ENCODE measurements around the gene RBM24.

Gene RBM24

DNA sequence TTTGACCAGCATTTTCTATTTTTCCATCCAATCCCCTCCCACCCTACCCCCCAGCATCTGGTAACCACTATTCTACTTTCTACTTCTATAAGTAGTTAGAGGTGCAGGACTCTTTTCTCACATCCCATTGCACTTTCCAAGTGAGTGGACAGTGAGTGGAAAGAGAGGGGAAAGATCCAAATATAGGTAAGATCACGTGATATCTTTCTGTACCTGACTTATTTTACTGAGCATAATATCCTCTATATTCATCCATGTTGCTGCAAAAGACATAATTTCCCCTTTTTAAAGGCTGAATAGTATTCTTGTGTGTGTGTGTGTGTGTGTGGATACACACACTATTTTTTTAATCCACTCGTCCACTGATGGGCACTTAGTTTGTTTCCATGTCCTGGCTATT, 18.1 kb downstream of the RBM24 start:
- no peak overlapping the region for H3K27ac ChIP-seq (replicated peaks)
- no peak for TF ChIP-seq SPI1 (IDR thresholded peaks at IDR 0.05; ENCODE audit: borderline replicate concordance, low read depth)
- no peak for TF ChIP-seq POLR2AphosphoS5 (IDR thresholded peaks at IDR 0.05; ENCODE audit: low read depth)
- TF ChIP-seq, protein P1, sequence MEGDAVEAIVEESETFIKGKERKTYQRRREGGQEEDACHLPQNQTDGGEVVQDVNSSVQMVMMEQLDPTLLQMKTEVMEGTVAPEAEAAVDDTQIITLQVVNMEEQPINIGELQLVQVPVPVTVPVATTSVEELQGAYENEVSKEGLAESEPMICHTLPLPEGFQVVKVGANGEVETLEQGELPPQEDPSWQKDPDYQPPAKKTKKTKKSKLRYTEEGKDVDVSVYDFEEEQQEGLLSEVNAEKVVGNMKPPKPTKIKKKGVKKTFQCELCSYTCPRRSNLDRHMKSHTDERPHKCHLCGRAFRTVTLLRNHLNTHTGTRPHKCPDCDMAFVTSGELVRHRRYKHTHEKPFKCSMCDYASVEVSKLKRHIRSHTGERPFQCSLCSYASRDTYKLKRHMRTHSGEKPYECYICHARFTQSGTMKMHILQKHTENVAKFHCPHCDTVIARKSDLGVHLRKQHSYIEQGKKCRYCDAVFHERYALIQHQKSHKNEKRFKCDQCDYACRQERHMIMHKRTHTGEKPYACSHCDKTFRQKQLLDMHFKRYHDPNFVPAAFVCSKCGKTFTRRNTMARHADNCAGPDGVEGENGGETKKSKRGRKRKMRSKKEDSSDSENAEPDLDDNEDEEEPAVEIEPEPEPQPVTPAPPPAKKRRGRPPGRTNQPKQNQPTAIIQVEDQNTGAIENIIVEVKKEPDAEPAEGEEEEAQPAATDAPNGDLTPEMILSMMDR (IDR thresholded peaks at IDR 0.05; ENCODE audit: insufficient read depth, low read length) = no peak
- TF ChIP-seq GABPA (IDR thresholded peaks at IDR 0.05; ENCODE audit: low read depth) = no peak
- TF ChIP-seq, protein P2, sequence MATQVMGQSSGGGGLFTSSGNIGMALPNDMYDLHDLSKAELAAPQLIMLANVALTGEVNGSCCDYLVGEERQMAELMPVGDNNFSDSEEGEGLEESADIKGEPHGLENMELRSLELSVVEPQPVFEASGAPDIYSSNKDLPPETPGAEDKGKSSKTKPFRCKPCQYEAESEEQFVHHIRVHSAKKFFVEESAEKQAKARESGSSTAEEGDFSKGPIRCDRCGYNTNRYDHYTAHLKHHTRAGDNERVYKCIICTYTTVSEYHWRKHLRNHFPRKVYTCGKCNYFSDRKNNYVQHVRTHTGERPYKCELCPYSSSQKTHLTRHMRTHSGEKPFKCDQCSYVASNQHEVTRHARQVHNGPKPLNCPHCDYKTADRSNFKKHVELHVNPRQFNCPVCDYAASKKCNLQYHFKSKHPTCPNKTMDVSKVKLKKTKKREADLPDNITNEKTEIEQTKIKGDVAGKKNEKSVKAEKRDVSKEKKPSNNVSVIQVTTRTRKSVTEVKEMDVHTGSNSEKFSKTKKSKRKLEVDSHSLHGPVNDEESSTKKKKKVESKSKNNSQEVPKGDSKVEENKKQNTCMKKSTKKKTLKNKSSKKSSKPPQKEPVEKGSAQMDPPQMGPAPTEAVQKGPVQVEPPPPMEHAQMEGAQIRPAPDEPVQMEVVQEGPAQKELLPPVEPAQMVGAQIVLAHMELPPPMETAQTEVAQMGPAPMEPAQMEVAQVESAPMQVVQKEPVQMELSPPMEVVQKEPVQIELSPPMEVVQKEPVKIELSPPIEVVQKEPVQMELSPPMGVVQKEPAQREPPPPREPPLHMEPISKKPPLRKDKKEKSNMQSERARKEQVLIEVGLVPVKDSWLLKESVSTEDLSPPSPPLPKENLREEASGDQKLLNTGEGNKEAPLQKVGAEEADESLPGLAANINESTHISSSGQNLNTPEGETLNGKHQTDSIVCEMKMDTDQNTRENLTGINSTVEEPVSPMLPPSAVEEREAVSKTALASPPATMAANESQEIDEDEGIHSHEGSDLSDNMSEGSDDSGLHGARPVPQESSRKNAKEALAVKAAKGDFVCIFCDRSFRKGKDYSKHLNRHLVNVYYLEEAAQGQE (IDR thresholded peaks at IDR 0.05; ENCODE audit: insufficient replicate concordance, low read depth) = no peak
- H3K4me3 ChIP-seq (replicated peaks; ENCODE audit: insufficient read depth, low read length) = no peak overlapping the region
- DNase-seq (ENCODE audit: low read depth in 1 of 2, low spot score in 1 of 2) = no peak
- no peaks in the 10 kb centered on the region for H3K27me3 ChIP-seq (ENCODE audit: insufficient read depth, poor library complexity, severe bottlenecking)

DNA sequence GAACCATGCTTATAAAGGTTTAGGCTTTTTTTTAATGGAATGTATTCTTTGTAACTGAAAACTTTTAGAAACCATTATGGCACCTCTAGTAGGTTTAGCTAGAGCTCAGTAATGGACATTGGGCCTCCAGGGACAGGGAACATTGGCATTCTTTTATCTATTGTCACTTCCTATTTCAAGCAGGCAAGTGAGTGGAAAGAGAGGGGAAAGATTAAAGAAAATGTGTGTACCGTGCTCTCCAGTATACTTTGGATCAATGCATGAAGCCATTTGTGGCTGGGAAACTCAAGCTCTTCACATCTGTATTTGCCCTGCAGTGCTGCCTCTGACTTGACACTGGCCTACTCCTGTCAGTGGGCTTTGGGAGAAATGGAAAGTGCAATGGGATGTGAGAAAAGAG, 18.6 kb downstream of the RBM24 start:
- Histone ChIP-seq H3K4me3 (replicated peaks; ENCODE audit: insufficient read depth, low read length) (no peak overlapping the region), H3K27ac (replicated peaks) (no peak overlapping the region), H3K27me3 (ENCODE audit: insufficient read depth, poor library complexity, severe bottlenecking) (no peaks in the 10 kb centered on the region)
- TF ChIP-seq, protein P1 (IDR thresholded peaks at IDR 0.05; ENCODE audit: insufficient read depth, low read length) = no peak
- no peak for TF ChIP-seq SPI1 (IDR thresholded peaks at IDR 0.05; ENCODE audit: borderline replicate concordance, low read depth)
- no peak for TF ChIP-seq GABPA (IDR thresholded peaks at IDR 0.05; ENCODE audit: low read depth)
- DNase-seq (ENCODE audit: low read depth in 1 of 2, low spot score in 1 of 2) = no peak

DNA sequence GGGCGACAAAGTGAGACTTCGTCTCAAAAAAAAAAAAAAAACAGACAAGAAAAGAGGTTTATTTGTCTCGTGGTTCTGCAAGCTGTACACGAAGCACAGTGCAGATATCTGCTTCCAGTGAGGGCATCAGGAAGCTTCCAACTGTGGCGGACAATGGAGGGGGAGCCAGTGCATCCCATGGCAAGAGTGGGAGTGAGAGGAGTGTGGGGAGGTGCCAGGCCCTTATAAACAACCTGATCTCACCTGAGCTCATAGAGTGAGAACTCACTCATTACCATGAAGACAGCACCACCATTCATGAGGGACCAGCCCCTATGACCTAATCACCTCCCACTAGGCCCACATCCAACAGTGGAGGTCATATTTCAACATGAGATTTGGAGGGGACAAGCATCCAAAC, 19.5 kb downstream of the RBM24 start:
- DNase-seq (ENCODE audit: low read depth in 1 of 2, low spot score in 1 of 2) = no peak
- TF ChIP-seq SPI1 (IDR thresholded peaks at IDR 0.05; ENCODE audit: borderline replicate concordance, low read depth) = no peak
- TF ChIP-seq, protein P2 (IDR thresholded peaks at IDR 0.05; ENCODE audit: insufficient replicate concordance, low read depth) = no peak
- TF ChIP-seq GABPA (IDR thresholded peaks at IDR 0.05; ENCODE audit: low read depth) = no peak
- no peak for TF ChIP-seq POLR2AphosphoS5 (IDR thresholded peaks at IDR 0.05; ENCODE audit: low read depth)
- TF ChIP-seq, protein P1 (IDR thresholded peaks at IDR 0.05; ENCODE audit: insufficient read depth, low read length) = no peak
- Histone ChIP-seq H3K27me3 (ENCODE audit: insufficient read depth, poor library complexity, severe bottlenecking) (no peaks in the 10 kb centered on the region), H3K4me3 (replicated peaks; ENCODE audit: insufficient read depth, low read length) (no peak overlapping the region), H3K27ac (replicated peaks) (no peak overlapping the region)

DNA sequence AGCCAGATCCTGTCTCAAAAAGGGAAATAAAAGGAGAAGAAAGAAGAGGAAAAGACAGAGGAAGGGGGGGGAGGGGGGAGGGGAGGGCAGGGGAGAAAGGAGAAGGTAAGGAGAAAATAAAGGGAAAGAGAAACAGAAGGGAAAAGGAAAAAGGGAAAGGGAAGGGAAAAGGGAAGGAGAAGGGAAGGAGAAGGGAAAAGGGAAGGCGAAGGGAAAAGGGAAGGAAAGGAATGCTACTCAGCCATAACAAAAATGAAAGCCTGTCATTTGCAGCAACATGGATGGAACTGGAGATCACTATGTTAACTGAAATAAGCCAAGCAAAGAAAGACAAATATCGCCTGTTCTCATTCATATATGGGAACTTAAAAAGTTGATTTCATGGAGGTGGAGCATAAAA, 22.3 kb downstream of the RBM24 start:
- no peak for DNase-seq (ENCODE audit: low read depth in 1 of 2, low spot score in 1 of 2)
- TF ChIP-seq SPI1 (IDR thresholded peaks at IDR 0.05; ENCODE audit: borderline replicate concordance, low read depth) = no peak
- no peak for TF ChIP-seq GABPA (IDR thresholded peaks at IDR 0.05; ENCODE audit: low read depth)
- TF ChIP-seq, protein P1 (IDR thresholded peaks at IDR 0.05; ENCODE audit: insufficient read depth, low read length) = no peak
- TF ChIP-seq, protein P2 (IDR thresholded peaks at IDR 0.05; ENCODE audit: insufficient replicate concordance, low read depth) = no peak
- TF ChIP-seq POLR2AphosphoS5 (IDR thresholded peaks at IDR 0.05; ENCODE audit: low read depth) = no peak
- Histone ChIP-seq H3K27me3 (ENCODE audit: insufficient read depth, poor library complexity, severe bottlenecking) (no peaks in the 10 kb centered on the region), H3K4me3 (replicated peaks; ENCODE audit: insufficient read depth, low read length) (no peak overlapping the region), H3K27ac (replicated peaks) (no peak overlapping the region)

Measured in HL-60 (cell line).